NCI-H345 treated with DMSO at 0.1 percent for 48 hours (cell line): ENCODE data around the gene NUP54.

ENCODE experiments used
- DNase-seq: peaks from one replicate; lab custom pipeline; 2025; ENCODE audit not compliant: unreplicated experiment; lab: John Stamatoyannopoulos, UW

The NUP54 gene, protein sequence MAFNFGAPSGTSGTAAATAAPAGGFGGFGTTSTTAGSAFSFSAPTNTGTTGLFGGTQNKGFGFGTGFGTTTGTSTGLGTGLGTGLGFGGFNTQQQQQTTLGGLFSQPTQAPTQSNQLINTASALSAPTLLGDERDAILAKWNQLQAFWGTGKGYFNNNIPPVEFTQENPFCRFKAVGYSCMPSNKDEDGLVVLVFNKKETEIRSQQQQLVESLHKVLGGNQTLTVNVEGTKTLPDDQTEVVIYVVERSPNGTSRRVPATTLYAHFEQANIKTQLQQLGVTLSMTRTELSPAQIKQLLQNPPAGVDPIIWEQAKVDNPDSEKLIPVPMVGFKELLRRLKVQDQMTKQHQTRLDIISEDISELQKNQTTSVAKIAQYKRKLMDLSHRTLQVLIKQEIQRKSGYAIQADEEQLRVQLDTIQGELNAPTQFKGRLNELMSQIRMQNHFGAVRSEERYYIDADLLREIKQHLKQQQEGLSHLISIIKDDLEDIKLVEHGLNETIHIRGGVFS

DNA sequence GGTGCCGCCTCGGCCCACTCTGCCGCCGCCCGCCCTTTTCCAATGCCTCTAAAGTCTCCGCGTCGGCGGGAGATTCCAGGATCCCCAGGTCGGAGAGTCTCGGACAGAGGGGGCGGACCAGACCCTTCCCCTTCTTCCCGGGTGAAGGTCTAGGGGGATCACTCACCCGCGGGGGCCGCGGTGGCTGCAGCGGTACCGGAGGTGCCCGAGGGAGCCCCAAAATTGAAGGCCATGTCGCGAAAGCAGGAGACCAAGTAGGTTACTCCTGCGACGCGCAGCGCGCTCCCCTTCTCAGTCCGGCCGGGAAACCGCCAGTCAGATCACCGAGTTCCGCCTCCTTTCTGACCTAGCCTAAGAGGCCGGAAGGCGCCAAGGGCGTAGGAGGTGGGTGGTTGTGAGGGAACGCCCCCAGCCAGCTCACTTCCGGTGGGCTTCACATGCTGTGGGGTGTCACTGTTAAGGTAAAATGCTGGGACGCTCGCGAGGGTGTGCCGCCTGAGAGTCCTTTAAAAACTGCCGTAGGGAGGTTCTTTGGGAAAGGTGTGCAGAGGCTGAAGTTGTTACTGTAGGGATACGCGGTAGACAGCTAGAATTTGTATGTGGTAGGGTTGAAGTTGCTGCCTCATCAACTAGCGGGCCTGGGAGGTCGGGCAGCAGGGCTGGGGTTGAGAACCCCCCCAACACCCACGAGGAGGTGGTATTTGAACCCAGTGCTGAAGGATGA, at the start of gene NUP54:
TSS of gene NUP54 (minus strand) at position 256 of the 724 bp plus-strand sequence. CDS start at position 233, 23 bp downstream.
- DNase-seq: peak; percentile 65

GRCh38 chr4:76197031-76197743, 49.0 kb upstream of the NUP54 start:
- DNase-seq: no peak

GRCh38 chr4:76196376-76196775, 48.2 kb upstream of the NUP54 start:
- no peak for DNase-seq

- no peak for DNase-seq
Measured at GRCh38 chr4:76195326-76195725, 47.1 kb upstream of the NUP54 start.

DNA sequence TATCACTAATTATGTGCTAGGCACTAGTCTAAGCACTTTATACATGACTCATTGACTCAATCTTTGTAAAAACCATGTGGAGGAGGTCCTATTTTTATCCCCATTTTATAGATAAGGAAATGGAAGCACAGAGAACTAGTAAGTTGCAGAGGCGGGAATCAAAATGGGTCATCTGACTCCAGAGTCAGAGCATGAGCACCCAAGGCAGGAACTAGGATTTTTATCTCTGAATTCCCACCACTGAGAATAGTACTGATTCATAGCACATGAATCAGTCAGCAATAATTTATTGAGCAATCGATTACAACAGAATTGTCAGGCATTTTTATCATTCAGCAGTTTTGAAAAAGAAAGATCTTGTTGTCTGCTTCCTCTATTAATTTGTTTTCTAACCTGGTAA, 46.1 kb upstream of the NUP54 start:
- no peak for DNase-seq

DNA sequence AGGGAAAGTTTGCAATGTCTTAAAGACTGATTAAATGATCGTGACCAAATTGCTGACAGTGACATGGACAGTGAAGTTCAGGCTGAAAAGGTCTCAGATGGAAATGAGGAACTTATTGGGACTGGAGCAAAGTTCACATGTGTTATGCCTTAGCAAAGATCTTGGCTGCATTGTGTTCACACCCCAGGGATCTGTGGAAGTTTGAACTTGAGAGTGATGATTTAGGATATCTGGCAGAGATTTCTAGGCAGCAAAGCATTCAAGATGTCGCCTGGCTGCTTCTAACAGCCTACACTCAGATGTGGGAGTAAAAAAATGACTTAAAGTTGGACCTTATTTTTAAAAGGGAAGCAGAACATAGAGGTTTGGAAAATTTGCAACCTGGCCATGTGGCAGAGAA, 44.0 kb upstream of the NUP54 start:
- no peak for DNase-seq

- DNase-seq: no peak
Measured at GRCh38 chr4:76188557-76188956, 40.4 kb upstream of the NUP54 start.

- DNase-seq: no peak
Measured at GRCh38 chr4:76188149-76188548, 40.0 kb upstream of the NUP54 start.

DNA sequence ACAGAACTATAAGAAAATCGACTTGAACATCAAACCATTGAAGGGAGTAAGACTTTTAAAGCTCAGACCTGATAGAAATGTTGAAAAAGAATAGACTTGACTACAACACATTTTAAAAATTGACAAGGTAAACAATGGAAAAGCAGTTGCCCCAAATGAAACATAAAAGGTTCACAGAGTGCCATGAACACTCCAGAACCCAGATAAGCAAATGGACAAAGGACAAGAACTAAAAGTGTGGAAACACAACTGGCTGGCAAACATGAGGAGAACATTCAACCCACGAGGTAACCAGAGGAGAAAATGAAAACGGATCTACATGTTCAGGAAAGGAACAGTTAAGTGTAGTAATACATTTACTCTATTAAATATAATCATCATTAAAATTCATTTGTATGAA, 39.0 kb upstream of the NUP54 start:
- DNase-seq: no peak

GRCh38 chr4:76182463-76182862, 34.3 kb upstream of the NUP54 start:
- no peak for DNase-seq

DNA sequence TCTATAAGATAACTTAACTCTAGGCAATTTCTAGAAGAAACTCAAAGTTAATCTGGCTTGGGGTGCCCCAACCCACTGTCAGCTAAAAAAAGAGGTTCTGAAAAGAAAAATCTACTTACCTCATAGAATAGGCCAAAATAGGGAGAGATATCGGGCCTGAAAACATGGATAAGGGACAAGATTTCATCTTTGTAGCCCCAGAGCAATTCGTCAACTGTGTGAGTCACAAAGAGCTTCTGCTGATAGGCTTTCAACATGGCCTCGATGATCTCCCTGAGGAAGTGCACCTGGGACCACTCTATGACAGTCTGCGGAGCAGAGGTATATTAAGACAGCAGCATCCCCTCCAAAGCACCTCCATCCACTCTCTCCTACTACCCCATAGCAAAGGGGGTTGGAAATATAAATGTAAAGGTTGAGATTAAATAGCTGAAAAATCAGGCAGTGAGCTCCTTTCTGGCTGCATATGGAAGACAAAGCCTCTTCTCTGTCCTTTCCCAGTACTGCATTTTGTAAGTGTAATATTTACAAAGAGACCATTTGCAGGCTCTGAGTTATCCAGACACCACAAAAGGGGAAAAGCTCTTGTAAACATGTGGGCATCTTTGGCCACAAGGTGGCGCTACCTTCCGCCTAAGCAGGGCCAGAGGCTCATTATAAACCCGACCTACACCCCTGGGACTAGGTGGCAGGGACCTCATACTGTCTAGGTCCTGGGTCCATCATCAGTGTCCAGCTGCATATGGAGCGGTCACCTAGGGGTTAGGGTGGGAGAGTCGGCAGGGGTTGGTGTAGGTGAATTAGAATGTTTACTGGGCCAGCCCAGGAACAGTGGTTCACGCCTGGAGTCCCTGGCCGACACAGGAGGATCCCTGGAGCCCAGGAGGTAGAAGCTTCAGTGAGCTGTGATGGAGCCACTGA, 31.5 kb upstream of the NUP54 start:
- DNase-seq: peak; percentile 33

GRCh38 chr4:76178296-76178695, 30.1 kb upstream of the NUP54 start:
- no peak for DNase-seq

DNA sequence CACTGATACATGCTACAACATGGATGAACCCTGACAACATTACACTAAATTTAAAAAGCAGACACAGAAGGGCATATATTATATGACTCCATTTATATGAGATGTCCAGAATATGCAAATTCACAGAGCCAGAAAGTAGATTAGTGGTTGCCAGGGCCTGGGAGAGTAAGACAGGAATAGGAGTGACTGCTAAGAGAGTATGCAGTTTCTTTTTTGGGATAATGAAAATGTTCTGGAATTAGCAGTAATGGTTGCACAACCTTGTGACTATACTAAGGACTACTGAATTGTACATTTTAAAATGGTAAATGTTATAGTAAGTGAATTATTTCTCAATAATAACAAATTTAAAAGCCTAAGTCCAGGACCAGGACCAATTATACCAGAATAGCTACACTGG, 29.5 kb upstream of the NUP54 start:
- DNase-seq: no peak

GRCh38 chr4:76175336-76175735, 27.1 kb upstream of the NUP54 start:
- DNase-seq: no peak

DNA sequence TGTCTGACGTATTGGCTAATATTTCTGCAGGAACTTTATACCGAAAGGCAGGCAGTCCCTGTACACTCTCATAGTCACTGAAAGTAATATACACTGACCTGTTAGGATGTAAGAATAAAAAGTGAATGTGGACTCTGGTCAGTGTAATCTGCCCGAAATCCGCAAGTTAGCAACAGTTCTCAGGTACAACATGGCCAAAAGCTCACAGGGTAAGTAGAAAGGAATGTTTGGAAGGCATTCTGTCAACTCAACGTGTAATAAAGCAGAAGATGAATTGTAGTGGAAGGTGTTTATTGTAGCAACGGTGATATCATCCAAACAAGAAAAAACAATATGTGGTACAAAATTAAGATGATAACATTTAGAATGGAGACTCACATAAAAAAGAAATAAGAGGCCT, 26.0 kb upstream of the NUP54 start:
- DNase-seq: no peak

GRCh38 chr4:76168688-76169087, 20.5 kb upstream of the NUP54 start:
- no peak for DNase-seq

- DNase-seq: no peak
Measured at GRCh38 chr4:76166480-76166879, 18.3 kb upstream of the NUP54 start.

- no peak for DNase-seq
Measured at GRCh38 chr4:76160355-76160754, 12.2 kb upstream of the NUP54 start.

DNA sequence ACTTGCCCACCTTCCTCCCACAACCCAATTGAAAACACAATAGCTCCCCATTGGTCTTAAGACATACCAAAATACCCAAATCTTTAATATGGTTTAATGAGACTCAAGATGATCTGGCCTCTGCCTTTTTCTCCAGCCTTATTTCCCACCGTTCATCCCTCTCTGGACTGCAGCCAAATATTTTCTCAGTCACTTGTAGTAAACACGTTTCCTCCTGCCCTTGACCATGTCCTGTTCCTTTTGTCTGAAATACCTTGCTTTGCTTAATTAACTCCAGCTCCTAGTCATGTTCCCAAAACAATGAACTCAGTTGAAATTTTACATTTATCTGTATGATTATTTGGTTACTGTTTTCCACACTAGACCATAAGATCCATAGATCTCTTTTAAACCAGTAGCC, 8.4 kb upstream of the NUP54 start:
- no peak for DNase-seq

DNA sequence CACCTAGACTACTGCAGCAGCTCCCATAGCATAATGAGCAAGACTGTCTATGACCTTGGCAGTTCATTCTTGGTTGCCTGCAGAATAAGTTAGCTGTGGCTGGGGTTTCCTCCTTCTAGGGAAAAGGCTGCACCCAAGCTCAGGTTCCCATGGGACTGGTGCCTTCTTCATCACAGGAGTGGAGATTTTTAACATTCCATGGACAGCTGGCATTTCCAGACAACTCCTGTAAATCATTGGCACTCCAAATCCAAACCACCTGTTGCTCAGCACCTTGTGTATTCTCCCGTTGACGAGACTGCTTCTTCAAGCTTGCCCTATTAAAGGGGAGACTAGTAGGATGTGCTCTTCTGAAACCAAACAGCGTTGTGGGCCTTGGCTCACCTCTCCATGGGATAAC, 7.8 kb upstream of the NUP54 start:
- no peak for DNase-seq

GRCh38 chr4:76153356-76153755, 5.2 kb upstream of the NUP54 start:
- no peak for DNase-seq
